GM23338 (cell line): Measurements from ENCODE around the gene PPP5C. TPM values are rescaled to one million over a fixed set of nuclear protein-coding genes. Genes with fewer than 3 reads are reported as not detected.

ENCODE experiments used
- ATAC-seq: fragments of 200-7000 bp; cut with Tn5 transposase; 3 replicates; pipeline ENCODE4 v1.9.1; 2020
- DNase-seq: peaks from one replicate; pipeline ENCODE4 v3.0.0-alpha.2; 2015; ENCODE audit warnings: low spot score
- H2AFZ ChIP-seq: fragments of 200-600 bp; sonication (generic); 2 replicates; pipeline ENCODE4 v1.8.0; 2016; ENCODE audit warnings: antibody characterized with exemption, mild to moderate bottlenecking, moderate library complexity
- H3F3A ChIP-seq: fragments of 200-600 bp; sonication (generic); replicated peaks from 2 replicates; pipeline ENCODE4 v1.8.0; 2017; ENCODE audit warnings: antibody characterized with exemption, mixed run types, low read depth
- H3K27ac ChIP-seq: fragments of 200-600 bp; sonication (generic); 2 replicates; pipeline ENCODE4 v1.6.1; 2016; ENCODE audit warnings: low read depth
- H3K27me3 ChIP-seq: fragments of 200-600 bp; sonication (generic); 2 replicates; pipeline ENCODE4 v1.8.0; 2016; ENCODE audit warnings: mild to moderate bottlenecking, mixed run types, moderate library complexity; ENCODE audit not compliant: insufficient read depth
- H3K36me3 ChIP-seq: fragments of 200-600 bp; sonication (generic); 2 replicates; pipeline ENCODE4 v1.8.0; 2016; ENCODE audit warnings: mild to moderate bottlenecking; ENCODE audit not compliant: insufficient read depth
- H3K4me1 ChIP-seq: fragments of 200-600 bp; sonication (generic); 2 replicates; pipeline ENCODE4 v1.8.0; 2016; ENCODE audit warnings: mild to moderate bottlenecking, moderate library complexity; ENCODE audit not compliant: insufficient read depth
- H3K4me2 ChIP-seq: fragments of 200-600 bp; sonication (generic); 2 replicates; pipeline ENCODE4 v1.7.1; 2017; ENCODE audit warnings: mixed run types
- H3K4me3 ChIP-seq: fragments of 200-600 bp; sonication (generic); 2 replicates; pipeline ENCODE4 v1.6.1; 2016; ENCODE audit warnings: mixed run types
- H3K79me2 ChIP-seq: fragments of 200-600 bp; sonication (generic); replicated peaks from 2 replicates; pipeline ENCODE4 v1.8.0; 2017; ENCODE audit warnings: mild to moderate bottlenecking; ENCODE audit not compliant: insufficient read depth
- H3K9me2 ChIP-seq: fragments of 200-600 bp; sonication (generic); 2 replicates; pipeline ENCODE4 v1.8.0; 2017; ENCODE audit not compliant: insufficient read depth
- H4K20me1 ChIP-seq: fragments of 200-600 bp; sonication (generic); replicated peaks from 2 replicates; pipeline ENCODE4 v1.8.0; 2017; ENCODE audit warnings: mild to moderate bottlenecking; ENCODE audit not compliant: insufficient read depth
- H3K27ac Mint-ChIP-seq: 2 replicates; pipeline ENCODE4 v1.8.0; 2020; ENCODE audit warnings: inconsistent platforms, mild to moderate bottlenecking, moderate library complexity, mixed read lengths
- H3K27me3 Mint-ChIP-seq: 3 replicates; pipeline ENCODE4 v1.8.0; 2022; ENCODE audit warnings: low read depth, mild to moderate bottlenecking, moderate library complexity, mixed read lengths, inconsistent platforms; ENCODE audit not compliant: insufficient read depth, poor library complexity
- H3K36me3 Mint-ChIP-seq: 3 replicates; pipeline ENCODE4 v1.8.0; 2021; ENCODE audit warnings: low read depth, mild to moderate bottlenecking, inconsistent platforms, moderate library complexity, mixed read lengths
- H3K4me1 Mint-ChIP-seq: 3 replicates; pipeline ENCODE4 v1.8.0; 2020; ENCODE audit warnings: mild to moderate bottlenecking, inconsistent platforms, mixed read lengths
- H3K4me3 Mint-ChIP-seq: 3 replicates; pipeline ENCODE4 v1.8.0; 2021; ENCODE audit warnings: moderate library complexity, mild to moderate bottlenecking, inconsistent platforms, mixed read lengths
- H3K9me3 Mint-ChIP-seq: 3 replicates; pipeline ENCODE4 v1.8.0; 2020; ENCODE audit warnings: moderate library complexity, mild to moderate bottlenecking, inconsistent platforms, mixed read lengths
- EZH2 ChIP-seq: fragments of 200-600 bp; sonication (generic); IDR thresholded peaks from one replicate; pipeline ENCODE4 v1.8.0; 2017; ENCODE audit warnings: antibody characterized with exemption, mild to moderate bottlenecking, low read depth; ENCODE audit not compliant: unreplicated experiment
- NANOG ChIP-seq: IDR thresholded peaks from 2 replicates; pipeline ENCODE4 v1.6.1; 2016; ENCODE audit warnings: antibody characterized with exemption, borderline replicate concordance
- POLR2AphosphoS5 ChIP-seq: IDR thresholded peaks from 2 replicates; pipeline ENCODE4 v1.6.1; 2016; ENCODE audit warnings: antibody characterized with exemption, low read depth
- STAT1 ChIP-seq: IDR thresholded peaks from one replicate; pipeline ENCODE4 v1.6.1; 2016; ENCODE audit warnings: antibody characterized with exemption; ENCODE audit not compliant: unreplicated experiment
- ZNF331 ChIP-seq: fragments of 250-450 bp; sonication (Bioruptor Pico); IDR thresholded peaks from 2 replicates; pipeline ENCODE4 v1.5.0; 2020; ENCODE audit warnings: low read depth, mild to moderate bottlenecking, moderate library complexity
- polyA plus RNA-seq: library from polyadenylated mRNA; unstranded; fragments of >200 nt; fragmentation: Nextera tagmentation; extraction: Ambion mirVana; gene quantifications from 2 replicates; pipeline ENCODE4 v1.2.1, GENCODE V29; 2016
- total RNA-seq: library from RNA; depleted of rRNA; stranded (reverse); fragments of >200 nt; shearing (Covaris generic); gene quantifications from 2 replicates; pipeline ENCODE4 v1.2.3, GENCODE V29; 2014
- TF ChIP-seq, protein P1 (sequence below): IDR thresholded peaks from one replicate; pipeline ENCODE4 v1.6.1; 2018; ENCODE audit warnings: antibody characterized with exemption; ENCODE audit not compliant: unreplicated experiment
- TF ChIP-seq, protein P2 (sequence below): fragments of 250-450 bp; sonication (Bioruptor Pico); IDR thresholded peaks from 2 replicates; pipeline ENCODE4 v1.5.0; 2020; ENCODE audit warnings: mild to moderate bottlenecking, moderate library complexity

PPP5C gene
- total and polyA plus RNA-seq, 2 experiments from 2014 or later: 51.6 to 123 TPM

DNA sequence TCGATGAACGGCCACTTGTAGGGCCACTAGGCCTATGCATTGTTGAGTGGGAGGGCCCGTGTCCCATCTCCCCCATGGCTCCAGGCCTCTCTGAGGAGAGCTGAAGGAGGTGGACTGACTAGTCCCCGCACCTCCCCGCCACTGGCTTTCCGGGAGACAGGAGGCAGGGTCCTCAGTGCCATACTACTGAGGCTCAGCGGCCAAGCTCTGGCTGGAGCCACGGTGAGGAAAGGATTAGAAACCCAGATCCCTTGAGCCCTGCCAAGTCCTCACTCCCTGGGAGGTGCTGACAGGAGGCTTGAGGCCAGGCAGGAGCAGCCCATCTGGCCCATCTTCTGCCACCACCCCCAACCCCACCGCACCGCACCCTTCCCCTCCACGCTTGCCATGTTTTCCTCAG, 37.5 kb downstream of the PPP5C start (continued):
- TF ChIP-seq, protein P1, sequence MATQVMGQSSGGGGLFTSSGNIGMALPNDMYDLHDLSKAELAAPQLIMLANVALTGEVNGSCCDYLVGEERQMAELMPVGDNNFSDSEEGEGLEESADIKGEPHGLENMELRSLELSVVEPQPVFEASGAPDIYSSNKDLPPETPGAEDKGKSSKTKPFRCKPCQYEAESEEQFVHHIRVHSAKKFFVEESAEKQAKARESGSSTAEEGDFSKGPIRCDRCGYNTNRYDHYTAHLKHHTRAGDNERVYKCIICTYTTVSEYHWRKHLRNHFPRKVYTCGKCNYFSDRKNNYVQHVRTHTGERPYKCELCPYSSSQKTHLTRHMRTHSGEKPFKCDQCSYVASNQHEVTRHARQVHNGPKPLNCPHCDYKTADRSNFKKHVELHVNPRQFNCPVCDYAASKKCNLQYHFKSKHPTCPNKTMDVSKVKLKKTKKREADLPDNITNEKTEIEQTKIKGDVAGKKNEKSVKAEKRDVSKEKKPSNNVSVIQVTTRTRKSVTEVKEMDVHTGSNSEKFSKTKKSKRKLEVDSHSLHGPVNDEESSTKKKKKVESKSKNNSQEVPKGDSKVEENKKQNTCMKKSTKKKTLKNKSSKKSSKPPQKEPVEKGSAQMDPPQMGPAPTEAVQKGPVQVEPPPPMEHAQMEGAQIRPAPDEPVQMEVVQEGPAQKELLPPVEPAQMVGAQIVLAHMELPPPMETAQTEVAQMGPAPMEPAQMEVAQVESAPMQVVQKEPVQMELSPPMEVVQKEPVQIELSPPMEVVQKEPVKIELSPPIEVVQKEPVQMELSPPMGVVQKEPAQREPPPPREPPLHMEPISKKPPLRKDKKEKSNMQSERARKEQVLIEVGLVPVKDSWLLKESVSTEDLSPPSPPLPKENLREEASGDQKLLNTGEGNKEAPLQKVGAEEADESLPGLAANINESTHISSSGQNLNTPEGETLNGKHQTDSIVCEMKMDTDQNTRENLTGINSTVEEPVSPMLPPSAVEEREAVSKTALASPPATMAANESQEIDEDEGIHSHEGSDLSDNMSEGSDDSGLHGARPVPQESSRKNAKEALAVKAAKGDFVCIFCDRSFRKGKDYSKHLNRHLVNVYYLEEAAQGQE: no peak
- TF ChIP-seq EZH2: no peak
- TF ChIP-seq STAT1: no peak

DNA sequence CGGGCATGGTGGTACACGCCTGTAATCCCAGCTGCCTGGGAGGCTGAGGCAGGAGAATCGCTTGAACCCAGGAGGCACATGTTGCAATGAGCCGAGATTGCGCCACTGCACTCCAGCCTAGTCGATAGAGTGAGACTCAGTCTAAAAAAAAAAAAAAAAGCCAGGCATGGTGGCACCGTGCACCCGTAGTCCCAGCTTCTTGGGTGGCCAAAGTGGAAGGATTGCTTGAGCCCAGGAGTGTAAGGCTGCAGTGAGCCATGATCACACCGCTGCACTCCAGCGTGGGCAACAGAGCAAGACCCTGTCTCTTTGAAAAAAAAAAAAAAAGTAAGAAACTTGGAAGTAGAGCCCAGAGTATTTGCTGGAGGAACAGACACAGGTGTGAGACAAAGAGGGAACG, 38.7 kb downstream of the PPP5C start:
- H3K4me3 ChIP-seq: no peak overlapping the region
- no peak for TF ChIP-seq STAT1
- no peak for TF ChIP-seq NANOG
- TF ChIP-seq, protein P2, sequence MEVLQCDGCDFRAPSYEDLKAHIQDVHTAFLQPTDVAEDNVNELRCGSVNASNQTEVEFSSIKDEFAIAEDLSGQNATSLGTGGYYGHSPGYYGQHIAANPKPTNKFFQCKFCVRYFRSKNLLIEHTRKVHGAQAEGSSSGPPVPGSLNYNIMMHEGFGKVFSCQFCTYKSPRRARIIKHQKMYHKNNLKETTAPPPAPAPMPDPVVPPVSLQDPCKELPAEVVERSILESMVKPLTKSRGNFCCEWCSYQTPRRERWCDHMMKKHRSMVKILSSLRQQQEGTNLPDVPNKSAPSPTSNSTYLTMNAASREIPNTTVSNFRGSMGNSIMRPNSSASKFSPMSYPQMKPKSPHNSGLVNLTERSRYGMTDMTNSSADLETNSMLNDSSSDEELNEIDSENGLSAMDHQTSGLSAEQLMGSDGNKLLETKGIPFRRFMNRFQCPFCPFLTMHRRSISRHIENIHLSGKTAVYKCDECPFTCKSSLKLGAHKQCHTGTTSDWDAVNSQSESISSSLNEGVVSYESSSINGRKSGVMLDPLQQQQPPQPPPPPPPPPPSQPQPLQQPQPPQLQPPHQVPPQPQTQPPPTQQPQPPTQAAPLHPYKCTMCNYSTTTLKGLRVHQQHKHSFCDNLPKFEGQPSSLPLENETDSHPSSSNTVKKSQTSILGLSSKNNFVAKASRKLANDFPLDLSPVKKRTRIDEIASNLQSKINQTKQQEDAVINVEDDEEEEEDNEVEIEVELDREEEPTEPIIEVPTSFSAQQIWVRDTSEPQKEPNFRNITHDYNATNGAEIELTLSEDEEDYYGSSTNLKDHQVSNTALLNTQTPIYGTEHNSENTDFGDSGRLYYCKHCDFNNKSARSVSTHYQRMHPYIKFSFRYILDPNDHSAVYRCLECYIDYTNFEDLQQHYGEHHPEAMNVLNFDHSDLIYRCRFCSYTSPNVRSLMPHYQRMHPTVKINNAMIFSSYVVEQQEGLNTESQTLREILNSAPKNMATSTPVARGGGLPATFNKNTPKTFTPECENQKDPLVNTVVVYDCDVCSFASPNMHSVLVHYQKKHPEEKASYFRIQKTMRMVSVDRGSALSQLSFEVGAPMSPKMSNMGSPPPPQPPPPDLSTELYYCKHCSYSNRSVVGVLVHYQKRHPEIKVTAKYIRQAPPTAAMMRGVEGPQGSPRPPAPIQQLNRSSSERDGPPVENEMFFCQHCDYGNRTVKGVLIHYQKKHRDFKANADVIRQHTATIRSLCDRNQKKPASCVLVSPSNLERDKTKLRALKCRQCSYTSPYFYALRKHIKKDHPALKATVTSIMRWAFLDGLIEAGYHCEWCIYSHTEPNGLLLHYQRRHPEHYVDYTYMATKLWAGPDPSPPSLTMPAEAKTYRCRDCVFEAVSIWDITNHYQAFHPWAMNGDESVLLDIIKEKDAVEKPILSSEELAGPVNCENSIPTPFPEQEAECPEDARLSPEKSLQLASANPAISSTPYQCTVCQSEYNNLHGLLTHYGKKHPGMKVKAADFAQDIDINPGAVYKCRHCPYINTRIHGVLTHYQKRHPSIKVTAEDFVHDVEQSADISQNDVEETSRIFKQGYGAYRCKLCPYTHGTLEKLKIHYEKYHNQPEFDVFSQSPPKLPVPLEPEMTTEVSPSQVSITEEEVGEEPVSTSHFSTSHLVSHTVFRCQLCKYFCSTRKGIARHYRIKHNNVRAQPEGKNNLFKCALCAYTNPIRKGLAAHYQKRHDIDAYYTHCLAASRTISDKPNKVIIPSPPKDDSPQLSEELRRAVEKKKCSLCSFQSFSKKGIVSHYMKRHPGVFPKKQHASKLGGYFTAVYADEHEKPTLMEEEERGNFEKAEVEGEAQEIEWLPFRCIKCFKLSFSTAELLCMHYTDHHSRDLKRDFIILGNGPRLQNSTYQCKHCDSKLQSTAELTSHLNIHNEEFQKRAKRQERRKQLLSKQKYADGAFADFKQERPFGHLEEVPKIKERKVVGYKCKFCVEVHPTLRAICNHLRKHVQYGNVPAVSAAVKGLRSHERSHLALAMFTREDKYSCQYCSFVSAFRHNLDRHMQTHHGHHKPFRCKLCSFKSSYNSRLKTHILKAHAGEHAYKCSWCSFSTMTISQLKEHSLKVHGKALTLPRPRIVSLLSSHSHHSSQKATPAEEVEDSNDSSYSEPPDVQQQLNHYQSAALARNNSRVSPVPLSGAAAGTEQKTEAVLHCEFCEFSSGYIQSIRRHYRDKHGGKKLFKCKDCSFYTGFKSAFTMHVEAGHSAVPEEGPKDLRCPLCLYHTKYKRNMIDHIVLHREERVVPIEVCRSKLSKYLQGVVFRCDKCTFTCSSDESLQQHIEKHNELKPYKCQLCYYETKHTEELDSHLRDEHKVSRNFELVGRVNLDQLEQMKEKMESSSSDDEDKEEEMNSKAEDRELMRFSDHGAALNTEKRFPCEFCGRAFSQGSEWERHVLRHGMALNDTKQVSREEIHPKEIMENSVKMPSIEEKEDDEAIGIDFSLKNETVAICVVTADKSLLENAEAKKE (CRISPR knock-in tag): no peak
- no peak for TF ChIP-seq ZNF331
- no peak for TF ChIP-seq POLR2AphosphoS5
- H4K20me1 ChIP-seq: peaks cover 11% of the 10 kb centered on the region; the same call in 1 of the 2 replicates

More for the DNA sequence above, 38.7 kb downstream of the PPP5C start:
- Histone ChIP-seq H3F3A (no peaks in the 10 kb centered on the region), H3K9me2 (no peaks in the 10 kb centered on the region), H3K36me3 (peaks cover 5% of the 10 kb centered on the region), H3K27me3 (no peaks in the 10 kb centered on the region), H3K4me1 (no peaks in the 10 kb centered on the region), H2AFZ (no peak overlapping the region), H3K4me2 (no peak overlapping the region), H3K27ac (no peak overlapping the region), H3K79me2 (peaks cover 9% of the 10 kb centered on the region)
- Mint-ChIP-seq H3K27me3 (peaks cover 6% of the 10 kb centered on the region), H3K4me1 (no peaks in the 10 kb centered on the region), H3K27ac (peak overlapping the region; percentile 56; the same call in 1 of the 2 replicates), H3K4me3 (no peak overlapping the region; the same call in 2 of the 3 replicates), H3K9me3 (no peaks in the 10 kb centered on the region), H3K36me3 (peaks cover 83% of the 10 kb centered on the region)
- ATAC-seq (no peak), DNase-seq (no peak)
